ENCODE measurements around the gene EGFR.

EGFR gene

GRCh38 chr7:55013851-55014250 is 5.0 kb upstream of the EGFR start:
- Histone ChIP-seq H4K20me1 (ENCODE audit: insufficient read depth, low read length) (no peaks in the 10 kb centered on the region), H3K27me3 (ENCODE audit: low read depth, low read length) (no peaks in the 10 kb centered on the region; the same call in 1 of the 2 replicates), H3K4me2 (ENCODE audit: low read length) (no peak overlapping the region), H2AFZ (ENCODE audit: low read depth, low read length) (no peak overlapping the region), H3K9me3 (ENCODE audit: insufficient read depth, low read length) (peaks cover 5% of the 10 kb centered on the region; the same call in 1 of the 2 replicates), H3K9ac (ENCODE audit: low read length) (no peak overlapping the region), H3K27ac (ENCODE audit: low read length) (no peak overlapping the region), H3K36me3 (replicated peaks; ENCODE audit: low read depth, low read length) (peaks cover 3% of the 10 kb centered on the region), H3K79me2 (ENCODE audit: low read length) (no peaks in the 10 kb centered on the region), H3K4me3 (ENCODE audit: low read length) (no peak overlapping the region), H3K4me1 (ENCODE audit: low read length) (no peaks in the 10 kb centered on the region)
- TF ChIP-seq CTCF (IDR thresholded peaks at IDR 0.05; ENCODE audit: low read depth, low read length): no peak
- TF ChIP-seq EZH2phosphoT487 (IDR thresholded peaks at IDR 0.05; ENCODE audit: low read depth): no peak

GRCh38 chr7:55016061-55016745 is 2.6 kb upstream of the EGFR start:
- H3K36me3 ChIP-seq (replicated peaks; ENCODE audit: low read depth, low read length): peaks cover 3% of the 10 kb centered on the region
- no peak overlapping the region for H3K27ac ChIP-seq (ENCODE audit: low read length)
- no peak overlapping the region for H3K4me2 ChIP-seq (ENCODE audit: low read length)
- no peak overlapping the region for H2AFZ ChIP-seq (ENCODE audit: low read depth, low read length)
- no peak overlapping the region for H3K9ac ChIP-seq (ENCODE audit: low read length)
- no peaks in the 10 kb centered on the region for H3K27me3 ChIP-seq (ENCODE audit: low read depth, low read length)
- H3K9me3 ChIP-seq (ENCODE audit: insufficient read depth, low read length): peaks cover 5% of the 10 kb centered on the region; the same call in 1 of the 2 replicates
- H4K20me1 ChIP-seq (ENCODE audit: insufficient read depth, low read length): no peaks in the 10 kb centered on the region
- TF ChIP-seq CTCF (IDR thresholded peaks at IDR 0.05; ENCODE audit: low read depth, low read length): no peak
- no peak for TF ChIP-seq EZH2phosphoT487 (IDR thresholded peaks at IDR 0.05; ENCODE audit: low read depth)
- H3K4me1 ChIP-seq (ENCODE audit: low read length): no peaks in the 10 kb centered on the region
- no peaks in the 10 kb centered on the region for H3K79me2 ChIP-seq (ENCODE audit: low read length)
- no peak overlapping the region for H3K4me3 ChIP-seq (ENCODE audit: low read length)

GRCh38 chr7:55016746-55017090 is 2.1 kb upstream of the EGFR start:
- H3K27me3 ChIP-seq (ENCODE audit: low read depth, low read length): no peaks in the 10 kb centered on the region
- TF ChIP-seq EZH2phosphoT487 (IDR thresholded peaks at IDR 0.05; ENCODE audit: low read depth): no peak
- TF ChIP-seq CTCF (IDR thresholded peaks at IDR 0.05; ENCODE audit: low read depth, low read length): no peak

GRCh38 chr7:55017841-55018240 is 976 bp upstream of the EGFR start:
- TF ChIP-seq EZH2phosphoT487 (IDR thresholded peaks at IDR 0.05; ENCODE audit: low read depth) (no peak), CTCF (IDR thresholded peaks at IDR 0.05; ENCODE audit: low read depth, low read length) (no peak)
- H3K9me3 ChIP-seq (ENCODE audit: insufficient read depth, low read length): peaks cover 5% of the 10 kb centered on the region; the same call in 1 of the 2 replicates
- no peak overlapping the region for H3K4me2 ChIP-seq (ENCODE audit: low read length)
- no peaks in the 10 kb centered on the region for H3K27me3 ChIP-seq (ENCODE audit: low read depth, low read length)
- peaks cover 3% of the 10 kb centered on the region for H3K36me3 ChIP-seq (replicated peaks; ENCODE audit: low read depth, low read length)
- H3K4me1 ChIP-seq (ENCODE audit: low read length): no peaks in the 10 kb centered on the region
- no peaks in the 10 kb centered on the region for H3K79me2 ChIP-seq (ENCODE audit: low read length)
- H3K4me3 ChIP-seq (ENCODE audit: low read length): no peak overlapping the region
- no peak overlapping the region for H2AFZ ChIP-seq (ENCODE audit: low read depth, low read length)
- no peak overlapping the region for H3K27ac ChIP-seq (ENCODE audit: low read length)
- H4K20me1 ChIP-seq (ENCODE audit: insufficient read depth, low read length): no peaks in the 10 kb centered on the region
- H3K9ac ChIP-seq (ENCODE audit: low read length): no peak overlapping the region

More at GRCh38 chr7:55016746-55017090, 2.1 kb upstream of the EGFR start:
- Histone ChIP-seq H3K27ac (ENCODE audit: low read length) (no peak overlapping the region), H3K4me2 (ENCODE audit: low read length) (no peak overlapping the region), H3K9ac (ENCODE audit: low read length) (no peak overlapping the region), H2AFZ (ENCODE audit: low read depth, low read length) (no peak overlapping the region), H3K9me3 (ENCODE audit: insufficient read depth, low read length) (peaks cover 5% of the 10 kb centered on the region; the same call in 1 of the 2 replicates), H4K20me1 (ENCODE audit: insufficient read depth, low read length) (no peaks in the 10 kb centered on the region), H3K4me3 (ENCODE audit: low read length) (no peak overlapping the region), H3K36me3 (replicated peaks; ENCODE audit: low read depth, low read length) (peaks cover 3% of the 10 kb centered on the region), H3K4me1 (ENCODE audit: low read length) (no peaks in the 10 kb centered on the region), H3K79me2 (ENCODE audit: low read length) (no peaks in the 10 kb centered on the region)
